Measurements from ENCODE around the gene RIPPLY1. TPM values are rescaled to one million over a fixed set of nuclear protein-coding genes. Genes with fewer than 3 reads are reported as not detected.

Gene RIPPLY1
- total RNA-seq, 1 experiment from 2014 or later = not detected

DNA sequence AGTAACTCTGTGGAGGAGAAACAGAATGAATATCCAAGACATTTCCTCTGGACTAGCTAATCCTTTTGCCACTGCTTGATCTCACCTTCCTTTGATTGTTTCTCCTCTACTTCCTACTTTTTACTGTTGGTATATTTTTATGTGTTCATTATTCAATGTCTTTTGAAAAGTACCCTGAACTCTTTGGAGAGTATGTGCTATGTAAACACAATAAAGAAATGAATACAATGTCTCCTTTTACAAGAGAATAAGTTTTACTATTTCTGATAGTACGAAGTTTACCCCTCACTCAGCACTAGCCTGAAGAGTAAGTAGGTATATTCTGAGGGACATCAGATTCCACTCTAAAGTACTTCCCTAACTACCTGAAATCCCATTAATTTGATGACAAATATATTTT, 36.9 kb upstream of the RIPPLY1 start:
- Histone ChIP-seq H3K9ac (ENCODE audit: low read length) (no peak overlapping the region), H3K27ac (ENCODE audit: low read length) (no peak overlapping the region), H3K4me2 (ENCODE audit: low read depth, low read length, poor library complexity, severe bottlenecking) (no peak overlapping the region), H3K4me3 (ENCODE audit: low read length) (no peak overlapping the region), H3K9me2 (replicated peaks; ENCODE audit: insufficient read depth, low read length) (no peaks in the 10 kb centered on the region), H3K9me3 (ENCODE audit: low read length) (no peaks in the 10 kb centered on the region), H3K79me2 (ENCODE audit: low read length) (no peaks in the 10 kb centered on the region), H4K20me1 (ENCODE audit: insufficient read depth, low read depth, low read length) (no peaks in the 10 kb centered on the region), H3K27me3 (ENCODE audit: low read length) (no peaks in the 10 kb centered on the region), H2AFZ (ENCODE audit: low read length) (no peak overlapping the region), H3K4me1 (ENCODE audit: low read length) (no peaks in the 10 kb centered on the region), H3K36me3 (ENCODE audit: insufficient read depth, low read length) (no peaks in the 10 kb centered on the region)
- DNase-seq = no peak

DNA sequence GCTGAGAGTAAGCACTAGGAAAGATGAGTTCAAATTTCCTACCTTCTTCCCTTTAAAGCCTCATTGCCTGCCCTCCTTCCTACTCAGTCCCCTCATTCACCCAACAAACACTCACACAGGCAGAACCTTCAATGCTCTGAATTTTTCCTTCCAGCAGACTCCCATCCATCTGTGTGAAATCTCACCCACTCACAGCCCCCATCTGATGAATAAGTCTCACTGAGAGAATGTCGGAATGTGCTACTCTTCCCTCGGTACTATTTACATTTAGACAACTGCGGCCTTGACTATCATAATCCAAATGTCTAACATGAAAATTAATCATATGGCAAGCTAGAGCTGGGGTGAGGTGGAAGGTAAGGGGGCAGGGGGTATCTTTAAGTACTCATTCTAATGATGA, 36.4 kb upstream of the RIPPLY1 start:
- no peaks in the 10 kb centered on the region for H3K27me3 ChIP-seq (ENCODE audit: low read length)
- no peaks in the 10 kb centered on the region for H3K9me3 ChIP-seq (ENCODE audit: low read length)
- H3K27ac ChIP-seq (ENCODE audit: low read length) = no peak overlapping the region
- no peak overlapping the region for H2AFZ ChIP-seq (ENCODE audit: low read length)
- H3K4me1 ChIP-seq (ENCODE audit: low read length) = no peaks in the 10 kb centered on the region
- H3K9me2 ChIP-seq (replicated peaks; ENCODE audit: insufficient read depth, low read length) = no peaks in the 10 kb centered on the region
- H4K20me1 ChIP-seq (ENCODE audit: insufficient read depth, low read depth, low read length) = no peaks in the 10 kb centered on the region
- DNase-seq = no peak
- no peak overlapping the region for H3K4me3 ChIP-seq (ENCODE audit: low read length)
- no peak overlapping the region for H3K4me2 ChIP-seq (ENCODE audit: low read depth, low read length, poor library complexity, severe bottlenecking)
- H3K79me2 ChIP-seq (ENCODE audit: low read length) = no peaks in the 10 kb centered on the region
- H3K36me3 ChIP-seq (ENCODE audit: insufficient read depth, low read length) = no peaks in the 10 kb centered on the region
- H3K9ac ChIP-seq (ENCODE audit: low read length) = no peak overlapping the region

DNA sequence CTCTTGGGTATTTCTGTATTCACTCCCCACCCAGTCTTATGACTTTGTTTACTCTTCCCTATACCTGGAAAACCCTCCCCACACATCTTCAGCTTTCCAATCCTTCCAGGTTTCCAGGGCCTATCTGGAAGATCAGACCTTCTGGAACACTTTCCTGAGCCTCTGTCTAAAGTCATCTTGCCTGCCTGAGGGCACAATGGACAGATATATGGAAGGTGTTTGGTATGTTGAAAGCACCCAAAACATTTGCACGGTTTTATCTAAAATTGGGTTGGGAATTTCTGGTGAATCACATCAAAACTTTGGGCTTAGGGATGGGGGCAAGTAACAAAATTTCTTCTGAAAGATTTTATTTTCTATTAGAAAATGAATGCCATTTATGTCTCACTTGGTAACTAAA, 33.1 kb upstream of the RIPPLY1 start:
- no peaks in the 10 kb centered on the region for H3K79me2 ChIP-seq (ENCODE audit: low read length)
- no peaks in the 10 kb centered on the region for H3K27me3 ChIP-seq (ENCODE audit: low read length)
- H3K9me2 ChIP-seq (replicated peaks; ENCODE audit: insufficient read depth, low read length) = no peaks in the 10 kb centered on the region
- H2AFZ ChIP-seq (ENCODE audit: low read length) = no peak overlapping the region
- H3K9me3 ChIP-seq (ENCODE audit: low read length) = no peaks in the 10 kb centered on the region
- H4K20me1 ChIP-seq (ENCODE audit: insufficient read depth, low read depth, low read length) = no peaks in the 10 kb centered on the region
- H3K36me3 ChIP-seq (ENCODE audit: insufficient read depth, low read length) = no peaks in the 10 kb centered on the region
- no peak overlapping the region for H3K4me2 ChIP-seq (ENCODE audit: low read depth, low read length, poor library complexity, severe bottlenecking)
- H3K27ac ChIP-seq (ENCODE audit: low read length) = no peak overlapping the region
- H3K9ac ChIP-seq (ENCODE audit: low read length) = no peak overlapping the region
- H3K4me3 ChIP-seq (ENCODE audit: low read length) = no peak overlapping the region
- no peak for DNase-seq
- H3K4me1 ChIP-seq (ENCODE audit: low read length) = no peaks in the 10 kb centered on the region

DNA sequence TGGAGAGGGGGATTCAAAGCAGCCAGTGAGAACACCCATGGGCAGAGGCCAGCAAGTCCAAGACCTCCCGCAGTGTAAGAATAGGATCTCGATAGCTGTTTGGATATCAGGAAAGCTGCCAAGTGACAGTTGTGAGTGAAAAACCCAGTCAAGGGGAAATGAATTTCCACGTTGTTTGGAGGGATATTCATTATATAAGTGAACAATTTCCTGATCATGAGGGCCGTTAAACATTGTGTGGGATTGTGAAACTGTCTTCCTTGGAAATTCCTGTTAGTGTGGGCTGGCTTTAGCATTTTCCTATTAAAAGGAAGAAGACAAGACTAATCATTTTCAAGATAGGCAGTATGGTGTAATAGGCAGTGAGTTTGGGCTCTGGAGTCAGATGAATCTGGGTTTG, 32.0 kb upstream of the RIPPLY1 start:
- Histone ChIP-seq H3K9me3 (ENCODE audit: low read length) (no peaks in the 10 kb centered on the region), H3K4me2 (ENCODE audit: low read depth, low read length, poor library complexity, severe bottlenecking) (no peak overlapping the region), H3K79me2 (ENCODE audit: low read length) (no peaks in the 10 kb centered on the region), H3K9ac (ENCODE audit: low read length) (no peak overlapping the region), H3K9me2 (replicated peaks; ENCODE audit: insufficient read depth, low read length) (no peaks in the 10 kb centered on the region), H3K36me3 (ENCODE audit: insufficient read depth, low read length) (no peaks in the 10 kb centered on the region), H3K4me1 (ENCODE audit: low read length) (no peaks in the 10 kb centered on the region), H4K20me1 (ENCODE audit: insufficient read depth, low read depth, low read length) (no peaks in the 10 kb centered on the region), H3K4me3 (ENCODE audit: low read length) (no peak overlapping the region), H3K27me3 (ENCODE audit: low read length) (no peaks in the 10 kb centered on the region), H2AFZ (ENCODE audit: low read length) (no peak overlapping the region), H3K27ac (ENCODE audit: low read length) (no peak overlapping the region)
- no peak for DNase-seq

DNA sequence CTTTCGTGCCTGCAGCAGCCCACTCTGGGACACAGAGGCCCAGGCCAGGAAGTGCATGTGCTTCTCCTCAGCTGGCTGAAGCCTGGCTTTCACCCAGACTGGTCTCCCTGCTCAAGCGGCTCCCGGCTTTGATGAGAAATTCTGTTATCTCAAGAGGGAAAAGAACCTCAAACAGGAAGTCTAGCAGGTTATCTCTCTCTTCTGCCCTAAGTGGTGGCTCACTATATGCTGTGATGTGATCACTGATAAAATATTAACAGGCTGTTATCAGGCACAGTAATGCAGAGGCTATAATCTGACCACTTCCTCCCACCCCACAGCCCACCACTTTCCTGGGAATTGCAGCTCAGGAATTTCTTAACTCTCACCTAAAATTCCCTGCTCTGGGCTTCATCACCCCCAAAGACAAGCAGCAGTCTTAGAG, 30.4 kb upstream of the RIPPLY1 start:
- Histone ChIP-seq H3K4me2 (ENCODE audit: low read depth, low read length, poor library complexity, severe bottlenecking) (no peak overlapping the region), H3K9me3 (ENCODE audit: low read length) (no peaks in the 10 kb centered on the region), H3K4me1 (ENCODE audit: low read length) (no peaks in the 10 kb centered on the region)

DNA sequence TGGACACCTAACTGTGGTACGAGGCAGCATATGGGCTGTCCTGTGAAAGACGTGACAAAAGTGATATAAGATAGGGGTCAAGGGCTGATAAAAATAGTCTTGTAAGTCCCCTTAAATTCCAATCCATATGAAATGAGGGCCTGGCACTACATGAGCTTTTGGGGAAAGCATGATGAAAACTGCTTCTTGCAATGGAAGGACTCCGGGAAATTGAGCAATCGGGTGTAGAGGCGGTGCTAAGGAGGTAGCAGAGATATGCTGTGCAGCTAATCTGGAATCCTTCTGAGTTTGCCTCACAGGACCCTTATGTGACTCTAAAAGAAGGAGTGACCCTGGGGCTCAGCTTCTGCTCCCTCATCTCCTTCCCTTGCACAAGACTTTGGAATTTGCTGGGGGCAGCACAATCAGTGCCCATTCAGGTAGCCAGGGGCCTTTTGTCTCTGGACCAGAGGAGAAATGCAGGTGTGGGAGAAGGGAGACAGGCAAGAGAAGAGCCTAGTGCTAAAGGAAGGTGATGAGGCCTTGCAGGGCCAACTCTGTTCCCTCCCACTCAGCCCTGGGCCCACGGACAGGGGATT, 29.9 kb upstream of the RIPPLY1 start:
- Histone ChIP-seq H4K20me1 (ENCODE audit: insufficient read depth, low read depth, low read length) (no peaks in the 10 kb centered on the region), H2AFZ (ENCODE audit: low read length) (no peak overlapping the region), H3K27ac (ENCODE audit: low read length) (no peak overlapping the region), H3K27me3 (ENCODE audit: low read length) (no peaks in the 10 kb centered on the region), H3K9ac (ENCODE audit: low read length) (no peak overlapping the region), H3K9me3 (ENCODE audit: low read length) (no peaks in the 10 kb centered on the region), H3K4me2 (ENCODE audit: low read depth, low read length, poor library complexity, severe bottlenecking) (no peak overlapping the region), H3K9me2 (replicated peaks; ENCODE audit: insufficient read depth, low read length) (no peaks in the 10 kb centered on the region), H3K4me1 (ENCODE audit: low read length) (no peaks in the 10 kb centered on the region), H3K36me3 (ENCODE audit: insufficient read depth, low read length) (no peaks in the 10 kb centered on the region), H3K4me3 (ENCODE audit: low read length) (no peak overlapping the region), H3K79me2 (ENCODE audit: low read length) (no peaks in the 10 kb centered on the region)
- no peak for DNase-seq

More for the DNA sequence above, 30.4 kb upstream of the RIPPLY1 start:
- no peak for DNase-seq
- Histone ChIP-seq H3K9ac (ENCODE audit: low read length) (no peak overlapping the region), H3K27ac (ENCODE audit: low read length) (no peak overlapping the region), H4K20me1 (ENCODE audit: insufficient read depth, low read depth, low read length) (no peaks in the 10 kb centered on the region), H3K27me3 (ENCODE audit: low read length) (no peaks in the 10 kb centered on the region), H3K79me2 (ENCODE audit: low read length) (no peaks in the 10 kb centered on the region), H3K4me3 (ENCODE audit: low read length) (no peak overlapping the region), H3K36me3 (ENCODE audit: insufficient read depth, low read length) (no peaks in the 10 kb centered on the region), H3K9me2 (replicated peaks; ENCODE audit: insufficient read depth, low read length) (no peaks in the 10 kb centered on the region), H2AFZ (ENCODE audit: low read length) (no peak overlapping the region)

DNA sequence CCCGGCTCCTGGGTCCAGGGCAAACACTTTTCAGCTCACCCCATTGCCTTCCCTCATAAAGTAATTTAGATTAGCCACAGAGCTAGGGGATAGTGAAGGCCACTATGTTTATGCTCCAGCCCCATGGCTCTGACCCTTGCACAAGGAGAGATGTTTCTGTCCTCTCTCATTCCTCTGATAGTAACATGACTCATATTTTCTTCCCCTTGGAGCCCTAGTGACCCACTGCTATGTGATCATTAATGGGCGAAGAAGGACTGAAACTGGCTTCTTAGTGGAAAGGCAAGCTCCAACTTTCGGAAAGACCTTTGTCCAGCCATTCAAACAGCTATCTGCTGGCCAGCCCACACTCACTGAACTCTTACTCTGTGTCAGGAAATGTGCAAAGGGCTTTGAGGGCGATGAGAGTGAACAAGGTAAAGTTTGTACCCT, 29.4 kb upstream of the RIPPLY1 start:
- H3K9ac ChIP-seq (ENCODE audit: low read length) = no peak overlapping the region
- no peaks in the 10 kb centered on the region for H3K27me3 ChIP-seq (ENCODE audit: low read length)
- no peak overlapping the region for H2AFZ ChIP-seq (ENCODE audit: low read length)
- H3K36me3 ChIP-seq (ENCODE audit: insufficient read depth, low read length) = no peaks in the 10 kb centered on the region
- no peak overlapping the region for H3K4me2 ChIP-seq (ENCODE audit: low read depth, low read length, poor library complexity, severe bottlenecking)
- no peaks in the 10 kb centered on the region for H3K9me3 ChIP-seq (ENCODE audit: low read length)
- DNase-seq = no peak
- no peaks in the 10 kb centered on the region for H3K9me2 ChIP-seq (replicated peaks; ENCODE audit: insufficient read depth, low read length)
- no peak overlapping the region for H3K4me3 ChIP-seq (ENCODE audit: low read length)
- H3K27ac ChIP-seq (ENCODE audit: low read length) = no peak overlapping the region
- no peaks in the 10 kb centered on the region for H4K20me1 ChIP-seq (ENCODE audit: insufficient read depth, low read depth, low read length)
- H3K79me2 ChIP-seq (ENCODE audit: low read length) = no peaks in the 10 kb centered on the region
- H3K4me1 ChIP-seq (ENCODE audit: low read length) = no peaks in the 10 kb centered on the region

DNA sequence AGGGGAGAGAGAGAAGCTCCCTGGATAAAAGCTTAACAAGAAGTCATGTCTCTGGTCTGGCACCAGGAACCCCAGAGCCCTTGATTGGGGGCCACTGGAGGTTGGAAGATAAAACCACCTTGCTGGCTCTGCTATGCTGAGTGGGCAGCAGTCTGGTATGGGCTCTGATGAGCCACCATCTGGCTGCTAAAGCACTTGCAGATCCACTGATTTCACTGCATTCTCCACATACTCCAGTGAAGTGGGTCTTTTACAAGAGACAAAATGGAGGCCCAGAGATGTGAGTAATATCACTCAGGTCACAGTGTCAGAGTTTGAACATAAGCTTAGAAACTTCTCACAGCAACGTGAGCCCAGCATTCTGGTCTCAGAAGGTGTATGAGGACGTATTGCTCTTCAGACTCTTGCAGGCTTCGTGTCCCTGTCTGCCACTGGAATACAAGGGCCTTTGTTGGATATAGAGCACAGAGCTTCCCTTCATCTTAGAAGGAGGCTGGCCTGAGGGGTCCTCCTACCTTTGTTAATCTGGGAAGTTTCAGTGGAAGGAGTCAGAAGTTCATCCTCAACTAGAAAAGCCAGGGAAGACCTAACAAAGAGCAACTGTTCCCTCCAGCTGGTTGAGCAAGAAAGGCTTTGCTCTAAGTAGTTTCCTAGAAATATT, 28.8 kb upstream of the RIPPLY1 start:
- no peaks in the 10 kb centered on the region for H3K9me2 ChIP-seq (replicated peaks; ENCODE audit: insufficient read depth, low read length)
- no peaks in the 10 kb centered on the region for H3K4me1 ChIP-seq (ENCODE audit: low read length)
- no peaks in the 10 kb centered on the region for H3K36me3 ChIP-seq (ENCODE audit: insufficient read depth, low read length)
- H3K79me2 ChIP-seq (ENCODE audit: low read length) = no peaks in the 10 kb centered on the region
- H3K4me2 ChIP-seq (ENCODE audit: low read depth, low read length, poor library complexity, severe bottlenecking) = no peak overlapping the region
- H3K27ac ChIP-seq (ENCODE audit: low read length) = no peak overlapping the region
- no peaks in the 10 kb centered on the region for H3K9me3 ChIP-seq (ENCODE audit: low read length)
- H3K4me3 ChIP-seq (ENCODE audit: low read length) = no peak overlapping the region
- no peaks in the 10 kb centered on the region for H3K27me3 ChIP-seq (ENCODE audit: low read length)
- no peaks in the 10 kb centered on the region for H4K20me1 ChIP-seq (ENCODE audit: insufficient read depth, low read depth, low read length)
- no peak overlapping the region for H2AFZ ChIP-seq (ENCODE audit: low read length)
- DNase-seq = no peak
- H3K9ac ChIP-seq (ENCODE audit: low read length) = no peak overlapping the region

All from Karpas-422 (cell line).